Measurements from ENCODE around the gene IER2.

IER2 gene

GRCh38 chr19:13150187-13150930 lies at the start of gene IER2, which contains the start of gene STX10:
TSS of gene IER2 (plus strand) at chr19:13150411. CDS start at chr19:13153187, 2,776 bp downstream.
TSS of gene STX10 (minus strand) at chr19:13150375. CDS start at chr19:13150173, 202 bp downstream.
- H3K9me3 Mint-ChIP-seq: no peaks in the 10 kb centered on the region
- no peaks in the 10 kb centered on the region for H3K27me3 Mint-ChIP-seq
- H3K36me3 Mint-ChIP-seq (ENCODE audit: low read depth): peaks cover 67% of the 10 kb centered on the region
- H3K4me3 Mint-ChIP-seq: peak within 1 kb of the TSS; percentile 97
- peak within 1 kb of the TSS; percentile 99 for H3K27ac Mint-ChIP-seq
- peaks cover 48% of the 10 kb centered on the region for H3K4me1 Mint-ChIP-seq (ENCODE audit: low read depth)
- intact Hi-C loops (cut with micrococcal nuclease): loop anchor here (2.0 to 5.0 kb wide), 2 partner anchors 34 to 48 kb away; partner anchors contain the start of genes LYL1 and TRMT1

- intact Hi-C loops (cut with micrococcal nuclease): loop anchor here (5.0 kb wide), 1 partner anchor 51 kb away; the partner anchor contains the start of genes IER2 and STX10
- H3K27ac Mint-ChIP-seq: peak overlapping the region; percentile 98
These were observed 49.2 kb upstream of the IER2 start for GRCh38 chr19:13100841-13101589.

GRCh38 chr19:13101590-13102415 lies 48.4 kb upstream of the IER2 start:
- intact Hi-C loops (cut with micrococcal nuclease): loop anchor here (5.0 kb wide), 1 partner anchor 50 kb away; the partner anchor contains the start of genes IER2 and STX10

More at GRCh38 chr19:13100841-13101589, 49.2 kb upstream of the IER2 start:
- Mint-ChIP-seq H3K36me3 (ENCODE audit: low read depth) (peaks cover 68% of the 10 kb centered on the region), H3K27me3 (no peaks in the 10 kb centered on the region), H3K9me3 (no peaks in the 10 kb centered on the region), H3K4me3 (peak overlapping the region; percentile 92), H3K4me1 (ENCODE audit: low read depth) (peaks cover 75% of the 10 kb centered on the region)

GRCh38 chr19:13102416-13102665 lies 47.9 kb upstream of the IER2 start:
- Mint-ChIP-seq H3K9me3 (no peaks in the 10 kb centered on the region), H3K27ac (peak overlapping the region; percentile 98), H3K4me3 (peak overlapping the region; percentile 92), H3K36me3 (ENCODE audit: low read depth) (peaks cover 70% of the 10 kb centered on the region), H3K4me1 (ENCODE audit: low read depth) (peaks cover 70% of the 10 kb centered on the region), H3K27me3 (no peaks in the 10 kb centered on the region)
- intact Hi-C loops (cut with micrococcal nuclease): loop anchor here (5.0 kb wide), 1 partner anchor 50 kb away; the partner anchor contains the start of genes IER2 and STX10

More at GRCh38 chr19:13101590-13102415, 48.4 kb upstream of the IER2 start:
- Mint-ChIP-seq H3K27me3 (no peaks in the 10 kb centered on the region), H3K4me3 (peak overlapping the region; percentile 92), H3K27ac (peak overlapping the region; percentile 98), H3K36me3 (ENCODE audit: low read depth) (peaks cover 65% of the 10 kb centered on the region), H3K4me1 (ENCODE audit: low read depth) (peaks cover 70% of the 10 kb centered on the region), H3K9me3 (no peaks in the 10 kb centered on the region)

GRCh38 chr19:13102666-13103580 lies 47.3 kb upstream of the IER2 start, which contains the start of gene LYL1:
TSS of gene LYL1 (minus strand) at chr19:13102858. CDS start at chr19:13101171, 1,687 bp downstream.
- intact Hi-C loops (cut with micrococcal nuclease): loop anchor here (1.0 to 5.0 kb wide), 2 partner anchors 9 to 49 kb away; partner anchors contain the start of genes IER2 and STX10
- H3K27ac Mint-ChIP-seq: peak within 1 kb of the TSS; percentile 98
- peak within 1 kb of the TSS; percentile 92 for H3K4me3 Mint-ChIP-seq
- no peaks in the 10 kb centered on the region for H3K9me3 Mint-ChIP-seq
- peaks cover 68% of the 10 kb centered on the region for H3K4me1 Mint-ChIP-seq (ENCODE audit: low read depth)
- H3K36me3 Mint-ChIP-seq (ENCODE audit: low read depth): peaks cover 73% of the 10 kb centered on the region
- no peaks in the 10 kb centered on the region for H3K27me3 Mint-ChIP-seq

- Mint-ChIP-seq H3K4me3 (peak overlapping the region; percentile 92), H3K4me1 (ENCODE audit: low read depth) (peaks cover 59% of the 10 kb centered on the region), H3K27me3 (no peaks in the 10 kb centered on the region), H3K9me3 (no peaks in the 10 kb centered on the region), H3K36me3 (ENCODE audit: low read depth) (peaks cover 67% of the 10 kb centered on the region), H3K27ac (peak overlapping the region; percentile 98)
- intact Hi-C loops (cut with micrococcal nuclease): loop anchor here (1.0 to 5.0 kb wide), 3 partner anchors 9 to 49 kb away; partner anchors contain the start of genes IER2, STX10 and TRMT1
These were observed 46.4 kb upstream of the IER2 start for GRCh38 chr19:13103581-13104359.

- Mint-ChIP-seq H3K36me3 (ENCODE audit: low read depth) (peaks cover 66% of the 10 kb centered on the region), H3K27me3 (no peaks in the 10 kb centered on the region), H3K4me3 (peak overlapping the region; percentile 88), H3K27ac (peak overlapping the region; percentile 98), H3K9me3 (no peaks in the 10 kb centered on the region), H3K4me1 (ENCODE audit: low read depth) (peaks cover 54% of the 10 kb centered on the region)
- intact Hi-C loops (cut with micrococcal nuclease): loop anchor here (1.0 to 5.0 kb wide), 2 partner anchors 12 to 48 kb away; partner anchors contain the start of genes IER2, STX10 and TRMT1
These were observed 45.8 kb upstream of the IER2 start for GRCh38 chr19:13104360-13104847.

- Mint-ChIP-seq H3K36me3 (ENCODE audit: low read depth) (peaks cover 66% of the 10 kb centered on the region), H3K4me1 (ENCODE audit: low read depth) (peaks cover 48% of the 10 kb centered on the region), H3K4me3 (peak overlapping the region; percentile 88), H3K27me3 (no peaks in the 10 kb centered on the region), H3K9me3 (no peaks in the 10 kb centered on the region), H3K27ac (peak overlapping the region; percentile 98)
- intact Hi-C loops (cut with micrococcal nuclease): loop anchor here (1.0 to 5.0 kb wide), 2 partner anchors 11 to 47 kb away; partner anchors contain the start of genes IER2, STX10 and TRMT1
These were observed 45.1 kb upstream of the IER2 start for GRCh38 chr19:13104848-13105711.

GRCh38 chr19:13109361-13110098 lies 40.7 kb upstream of the IER2 start:
- Mint-ChIP-seq H3K4me1 (ENCODE audit: low read depth) (peaks cover 15% of the 10 kb centered on the region), H3K4me3 (no peak overlapping the region), H3K27me3 (no peaks in the 10 kb centered on the region), H3K27ac (no peak overlapping the region), H3K36me3 (ENCODE audit: low read depth) (peaks cover 69% of the 10 kb centered on the region), H3K9me3 (no peaks in the 10 kb centered on the region)
- intact Hi-C loops (cut with micrococcal nuclease): no loop called here

GRCh38 chr19:13110099-13110610 lies 40.1 kb upstream of the IER2 start:
- Mint-ChIP-seq H3K36me3 (ENCODE audit: low read depth) (peaks cover 64% of the 10 kb centered on the region), H3K27me3 (no peaks in the 10 kb centered on the region), H3K9me3 (no peaks in the 10 kb centered on the region), H3K4me3 (no peak overlapping the region), H3K27ac (no peak overlapping the region), H3K4me1 (ENCODE audit: low read depth) (peaks cover 12% of the 10 kb centered on the region)
- intact Hi-C loops (cut with micrococcal nuclease): no loop called here
